Tibial nerve (tissue), 4 donors: ENCODE results near the gene HSH2D. TPM values are rescaled to one million over a fixed set of nuclear protein-coding genes. Genes with fewer than 3 reads are reported as not detected.
A peak's percentile ranks its signal among the peaks of the same experiment; 100 is the strongest.

ENCODE experiments used
- DNase-seq, 2 donors: peaks; one replicate each; pipeline ENCODE4 v3.0.0-alpha.2; 2019; ENCODE audit warnings: low spot score in 2 of 2
- H3K27ac ChIP-seq, 4 donors: fragments of 200-600 bp; sonication (generic) in 3 of 4; one replicate each; pipeline ENCODE4 v1.5.1; 2017 to 2019; ENCODE audit warnings: mild to moderate bottlenecking in 1 of 4
- H3K27me3 ChIP-seq, 2 donors: fragments of 200-600 bp; sonication (generic) in 1 of 2; one replicate each; pipeline versions ENCODE4 v1.5.1 to v1.6.0; 2017 to 2019
- H3K36me3 ChIP-seq, 3 donors: fragments of 200-600 bp; sonication (generic); one replicate each; pipeline ENCODE4 v1.5.1; 2018 to 2019
- H3K4me1 ChIP-seq, 4 donors: fragments of 200-600 bp; sonication (generic) in 3 of 4; one replicate each; pipeline ENCODE4 v1.5.1; 2017 to 2019
- H3K4me3 ChIP-seq, 4 donors: fragments of 200-600 bp; sonication (generic) in 3 of 4; one replicate each; pipeline ENCODE4 v1.5.1; 2017 to 2019; ENCODE audit warnings: mild to moderate bottlenecking in 1 of 4, moderate library complexity in 1 of 4
- H3K9me3 ChIP-seq, 4 donors: fragments of 200-600 bp; sonication (generic) in 3 of 4; one replicate each; pipeline ENCODE4 v1.5.1; 2017 to 2019
- CTCF ChIP-seq, 5 experiments: fragments of 200-600 bp in 3 of 5; fragments of 450-650 bp in 2 of 5; sonication (generic) in 3 of 5; IDR thresholded peaks; one replicate each; pipeline ENCODE4 v1.5.1; 2016 to 2019; ENCODE audit warnings: antibody characterized with exemption in 5 of 5, mild to moderate bottlenecking in 3 of 5, moderate library complexity in 2 of 5
- EP300 ChIP-seq, 2 donors: sonication (generic); formaldehyde crosslinking; IDR thresholded peaks; one replicate each; pipeline ENCODE4 v1.6.1; 2017; ENCODE audit warnings: antibody characterized with exemption in 2 of 2, mild to moderate bottlenecking in 1 of 2
- POLR2A ChIP-seq, 2 donors: fragments of 450-650 bp; IDR thresholded peaks; one replicate each; pipeline ENCODE4 v1.6.1; 2017; ENCODE audit warnings: antibody characterized with exemption in 2 of 2, mild to moderate bottlenecking in 2 of 2, moderate library complexity in 2 of 2
- WGBS, 2 donors: methylation state at CpG; one replicate each; pipeline ENCODE4 v1.1.5; 2018; 5-methylcytosine and 5-hydroxymethylcytosine counted together
- total RNA-seq, 4 donors: library from RNA; depleted of rRNA; stranded (reverse); fragments of >200 nt; gene quantifications; one replicate each; pipeline ENCODE4 v1.1.0, GENCODE V29; 2016

The HSH2D gene
- total RNA-seq, 4 donors from 2014 or later: 0.22 TPM; not detected in 3

DNA sequence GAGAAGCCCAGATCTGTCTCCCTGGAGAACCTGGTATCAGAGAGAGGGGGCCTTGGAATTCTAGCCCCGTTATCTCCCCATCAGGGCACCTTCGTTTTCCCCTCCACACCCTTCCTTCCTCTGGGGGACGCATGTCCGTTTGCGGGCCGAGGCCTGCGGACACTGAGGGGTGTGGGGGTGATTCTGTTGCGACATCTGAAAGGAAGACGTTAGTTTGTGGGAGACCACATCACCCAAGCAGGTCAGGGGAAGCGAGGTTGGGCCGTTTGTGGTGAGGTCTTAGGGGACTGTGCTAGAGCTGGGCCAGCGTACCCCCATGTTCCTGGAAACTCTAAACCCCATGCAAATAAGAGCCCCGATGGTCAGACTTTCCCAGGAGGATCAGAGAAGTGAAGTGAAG lies 3.7 kb upstream of the HSH2D start:
- H3K4me3 ChIP-seq: no peak overlapping the region
- no peaks in the 10 kb centered on the region for H3K4me1 ChIP-seq
- no peaks in the 10 kb centered on the region for H3K36me3 ChIP-seq
- no peak for DNase-seq
- no peaks in the 10 kb centered on the region for H3K9me3 ChIP-seq
- H3K27ac ChIP-seq: no peak overlapping the region
- H3K27me3 ChIP-seq: no peaks in the 10 kb centered on the region
- TF ChIP-seq POLR2A (IDR thresholded peaks at IDR 0.05) (no peak), CTCF (IDR thresholded peaks at IDR 0.05) (no peak), EP300 (IDR thresholded peaks at IDR 0.05) (no peak)
- 64 to 69% methylated on average over 13 of the region's 13 CpGs for WGBS, 2 donors

DNA sequence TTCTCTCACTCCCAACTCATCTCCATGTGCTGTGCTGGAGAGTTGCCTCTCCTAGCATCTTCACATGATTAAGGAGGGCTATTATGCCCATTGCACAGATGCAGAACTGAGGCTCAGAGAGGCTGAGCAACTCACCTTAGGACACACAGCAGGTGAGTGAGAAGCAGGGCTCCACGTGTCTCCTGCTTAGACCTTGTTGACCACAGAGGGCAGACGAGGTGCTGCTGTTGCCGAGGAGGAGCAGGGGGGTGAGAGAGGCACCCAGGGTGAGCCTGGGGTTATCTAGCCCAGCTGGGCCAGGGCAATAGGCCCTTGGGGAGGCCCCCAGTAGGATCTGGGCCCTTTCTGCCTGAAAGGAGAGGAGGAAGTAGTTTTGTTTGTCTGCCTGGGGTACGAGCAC lies 2.4 kb upstream of the HSH2D start:
- WGBS, 2 donors: 40 to 54% methylated on average over 4 of the region's 4 CpGs
- no peak for DNase-seq
- no peak overlapping the region for H3K4me3 ChIP-seq
- TF ChIP-seq EP300 (IDR thresholded peaks at IDR 0.05): no peak
- TF ChIP-seq POLR2A (IDR thresholded peaks at IDR 0.05): no peak
- TF ChIP-seq CTCF (IDR thresholded peaks at IDR 0.05): no peak
- H3K27ac ChIP-seq: no peak overlapping the region
- H3K4me1 ChIP-seq: no peaks in the 10 kb centered on the region
- no peaks in the 10 kb centered on the region for H3K9me3 ChIP-seq
- no peaks in the 10 kb centered on the region for H3K36me3 ChIP-seq
- no peaks in the 10 kb centered on the region for H3K27me3 ChIP-seq

DNA sequence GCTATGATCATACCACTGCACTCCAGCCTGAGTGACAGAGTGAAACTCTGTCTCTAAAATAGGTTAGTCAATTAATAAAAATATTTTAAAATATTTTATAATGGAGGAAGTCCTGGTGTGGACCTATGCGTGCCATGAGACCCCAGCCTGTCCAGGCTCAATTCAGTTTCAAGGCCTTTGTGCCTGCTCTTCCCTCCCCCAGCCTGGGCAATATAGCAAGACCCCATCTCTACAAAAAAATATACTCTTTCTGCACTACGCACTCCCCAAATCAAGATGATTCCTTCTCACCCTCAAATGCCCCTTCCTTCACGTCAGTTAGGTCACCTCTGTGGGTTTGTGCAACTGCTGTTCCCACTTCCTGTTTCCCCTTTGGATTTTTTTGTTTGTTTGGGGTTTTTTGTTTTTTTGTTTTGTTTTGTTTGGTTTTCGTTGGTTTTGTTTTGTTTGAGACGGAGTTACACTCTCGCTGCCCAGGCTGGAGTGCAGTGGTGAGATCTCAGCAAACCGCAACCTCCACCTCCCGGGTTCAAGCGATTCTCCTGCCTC lies 1.4 kb upstream of the HSH2D start:
- Histone ChIP-seq H3K27ac (no peak overlapping the region), H3K4me3 (no peak overlapping the region), H3K27me3 (no peaks in the 10 kb centered on the region), H3K36me3 (no peaks in the 10 kb centered on the region), H3K9me3 (no peaks in the 10 kb centered on the region), H3K4me1 (no peaks in the 10 kb centered on the region)
- TF ChIP-seq EP300 (IDR thresholded peaks at IDR 0.05) (no peak), CTCF (IDR thresholded peaks at IDR 0.05) (no peak), POLR2A (IDR thresholded peaks at IDR 0.05) (no peak)
- DNase-seq: no peak
- WGBS, 2 donors: 82 to 83% methylated on average over 9 of the region's 9 CpGs

DNA sequence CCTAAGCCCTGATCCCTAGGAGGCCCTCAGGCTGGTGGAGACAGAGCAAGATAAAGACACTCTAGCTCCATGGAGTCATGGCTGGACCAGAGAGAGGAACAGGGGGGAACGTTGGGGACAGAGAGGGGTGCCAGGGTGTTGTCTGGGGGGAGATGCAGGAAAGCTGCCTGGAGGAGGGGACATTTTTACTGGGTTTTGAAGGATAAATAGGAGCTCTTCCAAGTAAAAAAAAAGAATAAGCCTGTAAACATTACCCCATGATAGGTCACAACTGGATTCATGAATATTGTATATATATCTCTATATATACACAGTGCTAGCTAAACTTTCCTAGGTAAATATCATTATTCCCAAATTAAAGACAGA lies 714 bp downstream of the HSH2D start:
- H3K27me3 ChIP-seq: no peaks in the 10 kb centered on the region
- no peaks in the 10 kb centered on the region for H3K4me1 ChIP-seq
- H3K9me3 ChIP-seq: no peaks in the 10 kb centered on the region
- peak overlapping the region in 1 of 4 donors; percentile 83 for H3K27ac ChIP-seq
- 63 to 88% methylated on average over 1 of the region's 1 CpG for WGBS, 2 donors
- DNase-seq: no peak
- H3K36me3 ChIP-seq: no peaks in the 10 kb centered on the region
- no peak for TF ChIP-seq EP300 (IDR thresholded peaks at IDR 0.05)
- TF ChIP-seq CTCF (IDR thresholded peaks at IDR 0.05): no peak
- no peak for TF ChIP-seq POLR2A (IDR thresholded peaks at IDR 0.05)
- peak overlapping the region in 1 of 4 donors; percentile 39 for H3K4me3 ChIP-seq

DNA sequence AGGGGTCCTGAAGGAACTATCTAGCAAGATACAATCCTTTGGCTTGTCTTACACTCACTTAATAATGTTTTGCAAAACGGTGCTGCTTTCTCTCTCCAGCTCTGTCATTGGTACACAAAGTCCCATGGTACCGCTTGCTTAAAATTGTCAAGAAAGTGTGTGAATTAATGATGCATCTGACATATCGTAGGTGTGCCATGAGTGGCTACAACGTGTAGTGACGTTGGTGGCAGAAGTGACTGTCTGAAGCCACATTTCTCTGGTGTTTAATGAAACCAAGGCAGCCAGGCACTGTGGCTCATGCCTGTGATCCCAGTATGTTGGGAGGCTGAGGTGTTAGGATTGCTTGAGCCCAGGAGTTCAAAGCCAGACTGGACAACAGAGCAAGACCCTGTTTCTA lies 2.6 kb downstream of the HSH2D start:
- Histone ChIP-seq H3K36me3 (no peaks in the 10 kb centered on the region), H3K27ac (no peak overlapping the region), H3K9me3 (no peaks in the 10 kb centered on the region), H3K4me3 (no peak overlapping the region), H3K4me1 (no peaks in the 10 kb centered on the region), H3K27me3 (no peaks in the 10 kb centered on the region)
- TF ChIP-seq EP300 (IDR thresholded peaks at IDR 0.05) (no peak), CTCF (IDR thresholded peaks at IDR 0.05) (no peak), POLR2A (IDR thresholded peaks at IDR 0.05) (no peak)
- DNase-seq: no peak
- WGBS, 2 donors: 71 to 76% methylated on average over 5 of the region's 5 CpGs
